ENCODE results near the gene ITGB5.

- no peak for TF ChIP-seq GATA1 (IDR thresholded peaks at IDR 0.05; ENCODE audit: low read depth, low read length)
- TF ChIP-seq POLR2A (IDR thresholded peaks at IDR 0.05; ENCODE audit: low read length): no peak
Measured at GRCh38 chr3:124893526-124893925, 6.4 kb upstream of the ITGB5 start.
